ENCODE results near the gene TSGA10. TPM values are rescaled to one million over a fixed set of nuclear protein-coding genes. Genes with fewer than 3 reads are reported as not detected.

TSGA10 gene
- total and polyA plus RNA-seq, 10 donors: 2.5 to 14.0 (median 7.7) TPM

DNA sequence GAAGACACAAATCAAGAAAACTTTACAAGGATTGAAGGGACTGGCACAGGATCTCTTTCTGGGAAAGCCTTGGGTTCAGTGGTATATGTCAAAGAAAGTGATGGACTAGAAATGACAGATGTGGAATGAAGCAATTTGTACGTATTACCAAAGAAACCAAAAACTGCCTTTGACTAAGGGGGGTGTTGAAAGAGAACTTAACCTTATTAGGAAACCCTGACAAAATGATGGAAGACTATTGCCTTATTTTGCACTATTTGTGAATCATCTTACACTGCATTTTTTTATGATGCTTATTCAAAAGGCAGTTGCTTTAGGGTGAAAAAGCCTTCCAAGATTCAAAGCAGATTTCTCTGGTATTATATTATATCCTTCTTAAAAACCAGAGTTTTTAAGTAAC lies 4.0 kb downstream of the TSGA10 start:
- no peak for DNase-seq
- no peak for TF ChIP-seq POLR2A (IDR thresholded peaks at IDR 0.05)
- TF ChIP-seq POLR2AphosphoS5 (IDR thresholded peaks at IDR 0.05): no peak
- TF ChIP-seq, protein P1, sequence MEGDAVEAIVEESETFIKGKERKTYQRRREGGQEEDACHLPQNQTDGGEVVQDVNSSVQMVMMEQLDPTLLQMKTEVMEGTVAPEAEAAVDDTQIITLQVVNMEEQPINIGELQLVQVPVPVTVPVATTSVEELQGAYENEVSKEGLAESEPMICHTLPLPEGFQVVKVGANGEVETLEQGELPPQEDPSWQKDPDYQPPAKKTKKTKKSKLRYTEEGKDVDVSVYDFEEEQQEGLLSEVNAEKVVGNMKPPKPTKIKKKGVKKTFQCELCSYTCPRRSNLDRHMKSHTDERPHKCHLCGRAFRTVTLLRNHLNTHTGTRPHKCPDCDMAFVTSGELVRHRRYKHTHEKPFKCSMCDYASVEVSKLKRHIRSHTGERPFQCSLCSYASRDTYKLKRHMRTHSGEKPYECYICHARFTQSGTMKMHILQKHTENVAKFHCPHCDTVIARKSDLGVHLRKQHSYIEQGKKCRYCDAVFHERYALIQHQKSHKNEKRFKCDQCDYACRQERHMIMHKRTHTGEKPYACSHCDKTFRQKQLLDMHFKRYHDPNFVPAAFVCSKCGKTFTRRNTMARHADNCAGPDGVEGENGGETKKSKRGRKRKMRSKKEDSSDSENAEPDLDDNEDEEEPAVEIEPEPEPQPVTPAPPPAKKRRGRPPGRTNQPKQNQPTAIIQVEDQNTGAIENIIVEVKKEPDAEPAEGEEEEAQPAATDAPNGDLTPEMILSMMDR (IDR thresholded peaks at IDR 0.05 in 8 of 11, conservative IDR thresholded peaks at IDR 0.05 in 3 of 11): no peak
- Histone ChIP-seq H3K4me1 (peaks cover 7 to 49% (median 14%) of the 10 kb centered on the region in 6 donors), H3K36me3 (no peaks in the 10 kb centered on the region), H3K27ac (peak overlapping the region in 5 of 8 donors; percentile 31 to 60 (median 57)), H3K4me3 (no peak overlapping the region), H3K27me3 (replicated peaks in 1 of 7) (no peaks in the 10 kb centered on the region), H3K9me3 (no peaks in the 10 kb centered on the region)
- 58 to 78% (median 65%) methylated on average over 1 of the region's 1 CpG for WGBS, 5 donors
- intact Hi-C loops (cut with DNase I; ENCODE audit: low total_unique reads): no loop called here

DNA sequence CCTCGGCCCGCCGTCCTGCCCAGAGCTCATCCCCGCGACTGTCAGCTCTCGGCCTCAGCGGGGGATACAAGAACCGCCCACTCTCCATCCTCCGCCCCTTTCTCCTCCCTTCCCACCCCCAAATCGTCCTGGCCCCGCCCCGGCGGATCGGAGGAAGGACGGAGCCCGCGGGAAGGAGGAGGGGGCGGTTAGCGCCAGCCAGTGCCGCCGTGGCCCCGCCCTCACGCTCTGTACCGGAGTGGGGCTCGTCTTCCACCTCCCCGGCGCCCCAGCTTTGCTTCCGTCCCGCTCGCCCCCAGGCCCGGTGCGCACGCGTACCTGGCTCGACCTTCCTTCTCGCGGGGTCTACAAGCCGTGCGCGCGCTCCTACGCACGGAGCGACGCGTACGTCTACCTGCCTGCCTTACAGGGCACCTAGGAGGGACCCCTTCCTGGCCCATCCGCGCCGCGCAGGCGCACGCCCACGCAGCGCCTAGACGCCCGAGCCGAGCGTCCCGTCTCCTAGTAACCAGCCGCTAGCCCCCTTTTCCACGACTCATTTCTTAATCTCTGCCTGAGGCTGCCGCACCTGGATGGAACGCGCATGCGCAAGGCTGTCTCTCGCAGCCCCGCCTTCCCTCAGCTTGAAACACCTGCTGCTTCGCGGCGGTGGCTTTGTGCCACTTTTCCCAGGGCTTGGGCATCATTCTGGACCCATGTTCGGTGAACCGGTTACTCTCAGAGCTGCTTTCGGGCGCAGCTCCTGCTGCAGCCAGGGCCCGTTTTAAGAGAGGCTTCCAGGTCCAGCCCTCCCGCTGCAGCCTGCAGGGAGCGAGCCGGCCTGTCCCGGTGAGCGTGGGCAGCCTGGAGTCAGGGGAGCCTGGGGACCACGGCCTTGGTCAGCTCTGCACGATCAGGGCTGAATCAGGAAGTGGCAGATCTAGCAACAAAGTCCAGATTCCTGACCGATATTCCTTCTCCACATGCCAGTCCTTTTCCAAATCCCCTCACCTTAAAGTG lies 13.3 kb downstream of the TSGA10 start, which contains the start of gene C2orf15:
C2orf15 (plus strand) TSS at position 598 of the 999 bp plus-strand sequence. CDS start 8,852 bp downstream, outside the sequence.
- peak; percentile 100 for DNase-seq
- WGBS, 5 donors: 0 to 1% (median 1%) methylated on average over 71 to 84 of the region's 84 CpGs
- H3K4me1 ChIP-seq: peaks cover 0 to 36% (median 19%) of the 10 kb centered on the region in 6 donors
- no peaks in the 10 kb centered on the region for H3K27me3 ChIP-seq (replicated peaks in 1 of 7)
- no peaks in the 10 kb centered on the region for H3K36me3 ChIP-seq
- H3K9me3 ChIP-seq: no peaks in the 10 kb centered on the region
- peak within 1 kb of the TSS; percentile 66 to 96 (median 81) for H3K4me3 ChIP-seq
- intact Hi-C loops (cut with DNase I; ENCODE audit: low total_unique reads): no loop called here
- TF ChIP-seq POLR2AphosphoS5 (IDR thresholded peaks at IDR 0.05): peak; percentile 92 to 97 (median 93)
- TF ChIP-seq, protein P1 (IDR thresholded peaks at IDR 0.05 in 8 of 11, conservative IDR thresholded peaks at IDR 0.05 in 3 of 11): peak in 2 of 11 experiments; percentile 15 to 42
- TF ChIP-seq POLR2A (IDR thresholded peaks at IDR 0.05): peak in 1 of 3 donors; percentile 91
- H3K27ac ChIP-seq: peak within 1 kb of the TSS; percentile 79 to 97 (median 90)

DNA sequence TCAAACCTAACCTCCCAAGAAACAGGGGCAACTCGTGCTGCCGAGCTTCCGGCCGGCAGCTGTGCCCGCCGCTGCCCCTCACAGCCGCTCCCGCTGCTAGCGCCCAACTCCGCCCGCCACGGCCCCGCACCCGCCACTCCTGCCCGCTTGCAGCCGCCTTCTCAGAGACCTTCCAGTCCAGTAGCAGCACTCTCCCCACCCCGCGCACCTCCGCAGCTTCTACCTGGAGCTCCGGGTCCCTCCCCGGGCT lies 14.0 kb downstream of the TSGA10 start:
- Histone ChIP-seq H3K4me3 (peak overlapping the region; percentile 66 to 96 (median 81)), H3K36me3 (no peaks in the 10 kb centered on the region), H3K27ac (peak overlapping the region; percentile 79 to 97 (median 90)), H3K4me1 (peaks cover 0 to 36% (median 19%) of the 10 kb centered on the region in 6 donors), H3K27me3 (replicated peaks in 1 of 7) (no peaks in the 10 kb centered on the region), H3K9me3 (no peaks in the 10 kb centered on the region)
- no peak for DNase-seq
- WGBS, 5 donors: 0 to 2% (median 0%) methylated on average over 20 to 21 of the region's 21 CpGs
- intact Hi-C loops (cut with DNase I; ENCODE audit: low total_unique reads): no loop called here
- TF ChIP-seq POLR2A (IDR thresholded peaks at IDR 0.05) (peak in 1 of 3 donors; percentile 63), POLR2AphosphoS5 (IDR thresholded peaks at IDR 0.05) (no peak)

DNA sequence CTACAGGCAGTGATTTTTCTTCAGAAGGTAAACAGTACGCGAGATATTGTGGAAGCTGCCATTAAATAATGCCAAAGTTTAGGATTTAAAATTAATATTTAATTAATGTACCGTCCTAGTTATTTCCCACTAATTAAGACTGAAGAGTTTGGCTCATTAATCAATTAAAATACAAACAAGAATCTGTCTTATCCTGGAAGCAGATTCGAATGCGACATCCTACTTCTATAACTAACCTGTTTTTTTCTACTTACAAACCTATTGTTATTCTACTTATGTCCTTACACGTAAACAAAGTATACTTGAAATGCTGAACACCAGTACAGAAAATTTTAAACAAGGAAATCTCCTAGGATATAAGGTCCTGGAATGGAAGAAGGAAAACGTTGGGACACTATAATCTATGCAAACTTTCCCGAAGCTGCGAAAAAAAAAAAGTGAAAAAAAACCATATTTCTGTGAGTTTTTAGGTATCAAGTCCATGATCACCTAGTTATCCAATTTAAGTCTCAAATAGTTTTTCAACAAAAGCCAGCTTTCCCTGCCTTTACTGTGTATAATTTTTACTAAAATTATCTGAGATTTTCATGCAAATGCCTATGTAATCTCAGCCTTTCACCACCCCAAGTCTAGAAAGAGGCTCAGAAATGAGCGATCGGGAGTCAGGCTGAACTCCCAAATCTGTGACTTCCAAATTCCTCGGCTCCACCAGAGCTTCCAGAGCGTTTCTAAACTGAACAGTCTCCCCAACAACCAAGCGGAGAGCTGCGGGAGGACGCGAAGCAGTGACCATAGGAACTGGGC lies 14.5 kb downstream of the TSGA10 start:
- Histone ChIP-seq H3K27me3 (replicated peaks in 1 of 7) (no peaks in the 10 kb centered on the region), H3K27ac (peak overlapping the region; percentile 79 to 97 (median 90)), H3K4me1 (peaks cover 0 to 36% (median 19%) of the 10 kb centered on the region in 6 donors), H3K4me3 (peak overlapping the region; percentile 66 to 96 (median 81)), H3K36me3 (no peaks in the 10 kb centered on the region), H3K9me3 (no peaks in the 10 kb centered on the region)
- TF ChIP-seq, protein P1 (IDR thresholded peaks at IDR 0.05 in 8 of 11, conservative IDR thresholded peaks at IDR 0.05 in 3 of 11): no peak
- no peak for TF ChIP-seq POLR2AphosphoS5 (IDR thresholded peaks at IDR 0.05)
- TF ChIP-seq POLR2A (IDR thresholded peaks at IDR 0.05): no peak
- intact Hi-C loops (cut with DNase I; ENCODE audit: low total_unique reads): no loop called here
- WGBS, 5 donors: 30 to 35% (median 32%) methylated on average over 17 of the region's 17 CpGs
- DNase-seq: no peak
